Cardiac muscle cell (in vitro differentiated cells and primary cell): ENCODE measurements around the gene LRIT3. TPM values are rescaled to one million over a fixed set of nuclear protein-coding genes. Genes with fewer than 3 reads are reported as not detected.

ENCODE experiments used
- DNase-seq, 2 donors: peaks; one replicate each; pipeline versions ENCODE4 v3.0.0 to v3.0.0-alpha.2; 2010 to 2017; ENCODE audit warnings: low read depth in 1 of 2, low spot score in 1 of 2
- H3K27ac ChIP-seq: fragments of 200-600 bp; sonication (generic); 2 replicates; pipeline ENCODE4 v1.5.1; 2016
- H3K27me3 ChIP-seq: fragments of 200-600 bp; sonication (generic); 2 replicates; pipeline ENCODE4 v1.6.0; 2016; ENCODE audit warnings: control low read depth
- H3K36me3 ChIP-seq: fragments of 200-600 bp; sonication (generic); 2 replicates; pipeline ENCODE4 v1.5.1; 2016; ENCODE audit warnings: control low read depth
- H3K4me1 ChIP-seq: fragments of 200-600 bp; sonication (generic); 2 replicates; pipeline ENCODE4 v1.8.1; 2017; ENCODE audit warnings: low read depth, mild to moderate bottlenecking, mixed run types
- H3K4me3 ChIP-seq: fragments of 200-600 bp; sonication (generic); 2 replicates; pipeline ENCODE4 v1.5.1; 2016; ENCODE audit warnings: mild to moderate bottlenecking
- H3K9me3 ChIP-seq: fragments of 200-600 bp; sonication (generic); 2 replicates; pipeline ENCODE4 v1.5.1; 2017; ENCODE audit warnings: low read depth, mild to moderate bottlenecking, control low read depth
- polyA plus RNA-seq: library from polyadenylated mRNA; unstranded; fragments of >200 nt; fragmentation: Nextera tagmentation; extraction: Ambion mirVana; gene quantifications from 2 replicates; pipeline ENCODE4 v1.2.1, GENCODE V29; 2016
- total RNA-seq: library from RNA; depleted of rRNA; stranded (reverse); fragments of >200 nt; gene quantifications from 2 replicates; pipeline ENCODE4 v1.2.3, GENCODE V29; 2016
- TF ChIP-seq, protein P1 (sequence below): IDR thresholded peaks from 2 replicates; pipeline ENCODE4 v1.5.1; 2012; ENCODE audit warnings: low read depth, mild to moderate bottlenecking, low read length

LRIT3 gene
- total and polyA plus RNA-seq, 2 experiments from 2014 or later, result 0.12 to 0.15 TPM

DNA sequence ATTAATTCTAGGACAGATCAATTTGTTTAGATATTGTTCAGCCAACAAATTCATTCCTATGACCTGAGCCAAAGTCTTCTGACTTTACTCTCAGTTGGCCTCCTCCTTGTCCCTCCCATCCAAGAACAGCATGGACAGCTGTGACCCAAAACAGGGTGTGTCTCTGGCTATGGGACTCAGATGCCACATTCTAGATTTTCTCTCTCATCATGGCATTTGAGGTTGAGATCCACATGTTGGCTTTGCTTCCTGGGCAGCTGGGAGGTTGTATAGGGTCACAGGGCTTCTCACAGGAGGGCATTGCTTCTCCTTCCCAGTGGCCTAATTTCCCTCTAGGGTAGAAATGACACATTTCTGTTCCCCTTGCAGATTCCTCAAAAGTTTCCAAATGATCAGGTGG, 42.2 kb downstream of the LRIT3 start:
- no peaks in the 10 kb centered on the region for H3K9me3 ChIP-seq
- no peak overlapping the region for H3K27ac ChIP-seq
- H3K36me3 ChIP-seq, result no peaks in the 10 kb centered on the region
- TF ChIP-seq, protein P1, sequence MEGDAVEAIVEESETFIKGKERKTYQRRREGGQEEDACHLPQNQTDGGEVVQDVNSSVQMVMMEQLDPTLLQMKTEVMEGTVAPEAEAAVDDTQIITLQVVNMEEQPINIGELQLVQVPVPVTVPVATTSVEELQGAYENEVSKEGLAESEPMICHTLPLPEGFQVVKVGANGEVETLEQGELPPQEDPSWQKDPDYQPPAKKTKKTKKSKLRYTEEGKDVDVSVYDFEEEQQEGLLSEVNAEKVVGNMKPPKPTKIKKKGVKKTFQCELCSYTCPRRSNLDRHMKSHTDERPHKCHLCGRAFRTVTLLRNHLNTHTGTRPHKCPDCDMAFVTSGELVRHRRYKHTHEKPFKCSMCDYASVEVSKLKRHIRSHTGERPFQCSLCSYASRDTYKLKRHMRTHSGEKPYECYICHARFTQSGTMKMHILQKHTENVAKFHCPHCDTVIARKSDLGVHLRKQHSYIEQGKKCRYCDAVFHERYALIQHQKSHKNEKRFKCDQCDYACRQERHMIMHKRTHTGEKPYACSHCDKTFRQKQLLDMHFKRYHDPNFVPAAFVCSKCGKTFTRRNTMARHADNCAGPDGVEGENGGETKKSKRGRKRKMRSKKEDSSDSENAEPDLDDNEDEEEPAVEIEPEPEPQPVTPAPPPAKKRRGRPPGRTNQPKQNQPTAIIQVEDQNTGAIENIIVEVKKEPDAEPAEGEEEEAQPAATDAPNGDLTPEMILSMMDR, result no peak
- DNase-seq, result no peak
- H3K27me3 ChIP-seq, result no peaks in the 10 kb centered on the region
- no peaks in the 10 kb centered on the region for H3K4me1 ChIP-seq
- no peak overlapping the region for H3K4me3 ChIP-seq

DNA sequence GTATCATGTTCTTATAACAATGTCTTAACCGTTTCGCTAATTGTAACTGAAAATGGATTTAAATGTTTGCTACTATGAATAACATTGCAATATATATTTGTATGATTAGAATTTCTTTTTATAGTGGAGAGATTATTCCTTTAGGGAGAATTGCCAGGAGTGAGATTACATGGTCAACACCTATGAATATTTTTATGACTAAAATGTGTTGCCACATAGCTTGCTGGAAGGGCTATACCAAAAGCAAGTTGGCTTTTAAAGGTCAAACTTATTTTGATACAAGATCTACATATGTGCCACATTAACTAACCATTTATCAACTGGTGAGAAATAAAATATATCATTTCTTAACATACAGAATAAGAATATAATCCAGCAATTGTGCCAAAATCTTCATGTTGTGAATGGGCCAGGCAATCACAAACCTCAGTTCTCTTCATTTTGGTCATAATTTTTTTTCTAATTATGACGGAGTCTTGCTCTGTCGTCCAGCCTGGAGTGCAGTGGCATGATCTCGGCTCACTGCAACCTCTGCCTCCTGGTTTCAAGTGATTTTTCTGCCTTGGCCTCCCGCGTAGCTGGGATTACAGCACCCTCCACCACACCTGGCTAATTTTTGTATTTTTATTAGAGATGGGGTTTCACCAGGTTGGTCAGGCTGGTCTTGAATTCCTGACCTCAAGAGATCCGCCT, 54.8 kb downstream of the LRIT3 start:
- TF ChIP-seq, protein P1, result no peak
- DNase-seq, result no peak

DNA sequence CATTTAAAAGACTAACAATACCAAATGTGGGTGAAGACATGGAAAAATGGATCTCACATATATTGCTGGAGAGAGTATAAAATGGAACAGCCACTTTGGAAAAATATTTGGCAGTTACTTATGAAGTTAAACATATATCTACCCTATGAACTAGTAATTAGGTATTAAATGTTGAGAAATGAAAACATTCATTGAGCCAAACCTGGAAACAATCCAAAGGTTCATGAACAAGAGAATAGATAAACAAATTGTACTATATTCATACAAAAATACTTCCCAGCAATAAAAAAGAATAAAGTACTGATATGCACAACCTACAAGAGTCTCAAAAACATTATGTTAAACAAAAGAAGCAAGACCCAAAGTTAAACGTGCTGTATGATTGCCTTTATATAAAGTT, 60.8 kb downstream of the LRIT3 start:
- Histone ChIP-seq H3K36me3 (no peaks in the 10 kb centered on the region), H3K9me3 (no peaks in the 10 kb centered on the region), H3K4me3 (no peak overlapping the region), H3K4me1 (peaks cover 20% of the 10 kb centered on the region), H3K27ac (no peak overlapping the region), H3K27me3 (no peaks in the 10 kb centered on the region)
- TF ChIP-seq, protein P1, result no peak
- DNase-seq, result no peak

More for the DNA sequence above, 54.8 kb downstream of the LRIT3 start:
- H3K27me3 ChIP-seq, result no peaks in the 10 kb centered on the region
- no peaks in the 10 kb centered on the region for H3K9me3 ChIP-seq
- no peaks in the 10 kb centered on the region for H3K4me1 ChIP-seq
- H3K27ac ChIP-seq, result no peak overlapping the region
- H3K36me3 ChIP-seq, result no peaks in the 10 kb centered on the region
- no peak overlapping the region for H3K4me3 ChIP-seq

DNA sequence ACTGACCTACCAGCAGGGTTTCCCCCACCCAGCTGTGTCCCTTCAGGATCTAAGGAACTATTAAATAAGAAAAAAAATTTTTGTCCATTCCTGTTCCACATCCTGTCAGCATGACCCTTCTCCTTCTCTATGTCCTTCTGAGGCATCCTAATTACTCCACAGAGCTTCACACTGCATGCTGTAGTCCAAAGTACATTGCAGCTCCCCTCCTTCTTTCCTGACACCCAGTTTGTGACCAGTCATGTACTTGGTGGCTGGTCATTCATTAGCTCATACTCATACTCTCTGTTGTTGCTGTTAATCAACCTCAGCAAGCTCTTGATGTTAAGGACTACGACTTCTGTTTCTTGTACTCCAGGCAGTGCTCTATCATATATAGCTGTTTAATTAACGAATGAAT, 62.3 kb downstream of the LRIT3 start:
- TF ChIP-seq, protein P1, result no peak
- Histone ChIP-seq H3K27me3 (no peaks in the 10 kb centered on the region), H3K4me1 (peaks cover 25% of the 10 kb centered on the region), H3K27ac (no peak overlapping the region), H3K36me3 (no peaks in the 10 kb centered on the region), H3K9me3 (no peaks in the 10 kb centered on the region), H3K4me3 (no peak overlapping the region)
- no peak for DNase-seq

DNA sequence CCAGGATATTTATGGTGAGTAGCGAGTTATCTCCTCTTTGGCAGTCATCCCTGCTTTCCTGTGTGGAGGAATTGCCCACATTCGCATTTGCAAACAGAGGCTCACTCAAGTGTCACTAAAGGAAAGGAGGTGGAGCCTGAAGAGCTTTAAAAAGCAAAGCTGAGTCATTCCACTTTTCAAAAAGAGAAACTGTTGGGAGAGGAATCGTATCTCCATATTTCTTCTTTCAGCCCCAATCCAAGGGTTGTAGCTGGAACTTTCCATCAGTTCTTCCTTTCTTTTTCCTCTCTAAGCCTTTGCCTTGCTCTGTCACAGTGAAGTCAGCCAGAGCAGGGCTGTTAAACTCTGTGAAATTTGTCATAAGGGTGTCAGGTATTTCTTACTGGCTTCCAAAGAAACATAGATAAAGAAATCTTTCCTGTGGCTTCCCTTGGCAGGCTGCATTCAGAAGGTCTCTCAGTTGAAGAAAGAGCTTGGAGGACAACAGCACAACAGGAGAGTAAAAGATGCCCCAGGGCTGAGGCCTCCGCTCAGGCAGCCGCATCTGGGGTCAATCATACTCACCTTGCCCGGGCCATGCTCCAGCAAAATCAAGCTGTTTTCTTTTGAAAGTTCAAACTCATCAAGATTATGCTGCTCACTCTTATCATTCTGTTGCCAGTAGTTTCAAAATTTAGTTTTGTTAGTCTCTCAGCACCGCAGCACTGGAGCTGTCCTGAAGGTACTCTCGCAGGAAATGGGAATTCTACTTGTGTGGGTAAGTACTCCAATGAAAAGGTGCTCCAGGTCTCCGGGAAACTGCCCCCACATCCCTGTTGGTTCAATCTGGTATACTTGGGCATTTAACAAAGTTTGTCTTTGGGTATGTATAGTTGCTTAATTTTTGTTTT, 65.0 kb downstream of the LRIT3 start, which contains the start of gene EGF:
Gene EGF (plus strand): TSS at position 178 of the 890 bp plus-strand sequence. CDS start 453 bp downstream, at position 631.
- DNase-seq, result peak; percentile 42 to 63
- no peak within 1 kb of the TSS for H3K4me3 ChIP-seq
- TF ChIP-seq, protein P1, result no peak
- H3K27me3 ChIP-seq, result no peaks in the 10 kb centered on the region
- no peaks in the 10 kb centered on the region for H3K9me3 ChIP-seq
- H3K27ac ChIP-seq, result peak within 1 kb of the TSS; percentile 82
- H3K4me1 ChIP-seq, result peaks cover 33% of the 10 kb centered on the region
- H3K36me3 ChIP-seq, result no peaks in the 10 kb centered on the region
